ENCODE results near the gene PRPF31. TPM values are rescaled to one million over a fixed set of nuclear protein-coding genes. Genes with fewer than 3 reads are reported as not detected.

Gene PRPF31
- polyA plus RNA-seq, 1 of the 3 experiments (the other 2 are of a cell fraction): 81.0 TPM

DNA sequence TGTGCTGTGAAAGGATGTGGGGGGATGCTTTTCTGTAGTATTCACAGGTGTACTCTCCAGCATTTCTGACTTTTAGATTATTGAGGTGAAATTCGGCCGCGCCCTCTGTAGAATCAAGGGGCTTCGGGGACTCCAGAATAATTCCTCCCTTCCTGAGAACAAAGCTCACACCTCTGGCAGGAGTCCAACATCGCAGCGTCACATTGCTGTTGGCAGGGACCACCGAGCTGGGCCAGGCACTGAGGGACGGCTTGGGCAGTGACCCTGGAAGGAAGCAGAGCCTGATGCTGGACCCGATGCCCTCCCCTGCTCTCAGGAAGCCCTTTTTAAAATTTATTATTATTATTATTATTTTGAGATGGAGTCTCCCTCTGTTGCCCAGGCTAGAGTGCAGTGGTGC is 40.7 kb upstream of the PRPF31 start:
- Histone ChIP-seq H3K9me2 (no peaks in the 10 kb centered on the region), H2AFZ (ENCODE audit: low read depth) (no peak overlapping the region), H3K9ac (no peak overlapping the region), H3K36me3 (replicated peaks in 1 of 2; ENCODE audit: control insufficient read depth in 1 of 2, insufficient read depth in 2 of 2, low read length in 1 of 2) (no peaks in the 10 kb centered on the region), H3K79me2 (ENCODE audit: insufficient read depth) (no peaks in the 10 kb centered on the region), H3K27me3 (ENCODE audit: insufficient read depth) (peaks cover 66% of the 10 kb centered on the region; the same call in 1 of the 2 replicates), H3K4me3 (ENCODE audit: low read depth in 2 of 2, low read length in 1 of 2) (no peak overlapping the region), H3F3A (replicated peaks; ENCODE audit: insufficient read depth) (no peaks in the 10 kb centered on the region), H3K9me3 (no peaks in the 10 kb centered on the region), H3K4me1 (ENCODE audit: control insufficient read depth in 1 of 2, insufficient read depth in 2 of 2, low read depth in 1 of 2, low read length in 1 of 2) (no peaks in the 10 kb centered on the region), H3K27ac (ENCODE audit: low read depth in 2 of 2, low read length in 1 of 2) (no peak overlapping the region), H3K4me2 (no peak overlapping the region), H4K20me1 (ENCODE audit: insufficient read depth) (no peaks in the 10 kb centered on the region)
- ChIA-PET POLR2A (no interaction called here), CTCF (interaction anchor here (0.6 kb wide), 1 partner anchor 116 kb away, joined by 3 read pairs; no protein-coding TSS in a partner anchor)
- TF ChIP-seq ELF1 (IDR thresholded peaks at IDR 0.05): no peak
- TF ChIP-seq GATA2 (CRISPR knock-in tag; IDR thresholded peaks at IDR 0.05): no peak
- no peak for TF ChIP-seq EZH2phosphoT487 (IDR thresholded peaks at IDR 0.05; ENCODE audit: borderline replicate concordance, low read depth)
- DNase-seq: no peak
- 17% methylated on average over 9 of the region's 9 CpGs for WGBS (ENCODE audit: low lambda C conversion rate)

- 18% methylated on average over 5 of the region's 5 CpGs for WGBS (ENCODE audit: low lambda C conversion rate)
- H3K9me2 ChIP-seq: no peaks in the 10 kb centered on the region
- no peaks in the 10 kb centered on the region for H3F3A ChIP-seq (replicated peaks; ENCODE audit: insufficient read depth)
- TF ChIP-seq RAD21 (IDR thresholded peaks at IDR 0.05; ENCODE audit: low read length) (no peak), RCOR1 (IDR thresholded peaks at IDR 0.05; ENCODE audit: low read length) (no peak), USF2 (IDR thresholded peaks at IDR 0.05; ENCODE audit: borderline replicate concordance, low read depth, low read length) (no peak), TCF12 (IDR thresholded peaks at IDR 0.05) (no peak), POLR2AphosphoS5 (IDR thresholded peaks at IDR 0.05; ENCODE audit: low read depth, low read length) (no peak), FOXJ3 (CRISPR knock-in tag; IDR thresholded peaks at IDR 0.05) (no peak), JUND (IDR thresholded peaks at IDR 0.05) (no peak), GATA2 (CRISPR knock-in tag; IDR thresholded peaks at IDR 0.05) (no peak), RXRA (IDR thresholded peaks at IDR 0.05; ENCODE audit: borderline replicate concordance, low read depth) (no peak), ELF1 (IDR thresholded peaks at IDR 0.05) (no peak), CHD2 (IDR thresholded peaks at IDR 0.05; ENCODE audit: low read length, partially characterized antibody) (no peak), MXI1 (IDR thresholded peaks at IDR 0.05; ENCODE audit: low read depth, low read length) (no peak)
- TF ChIP-seq, protein P1, sequence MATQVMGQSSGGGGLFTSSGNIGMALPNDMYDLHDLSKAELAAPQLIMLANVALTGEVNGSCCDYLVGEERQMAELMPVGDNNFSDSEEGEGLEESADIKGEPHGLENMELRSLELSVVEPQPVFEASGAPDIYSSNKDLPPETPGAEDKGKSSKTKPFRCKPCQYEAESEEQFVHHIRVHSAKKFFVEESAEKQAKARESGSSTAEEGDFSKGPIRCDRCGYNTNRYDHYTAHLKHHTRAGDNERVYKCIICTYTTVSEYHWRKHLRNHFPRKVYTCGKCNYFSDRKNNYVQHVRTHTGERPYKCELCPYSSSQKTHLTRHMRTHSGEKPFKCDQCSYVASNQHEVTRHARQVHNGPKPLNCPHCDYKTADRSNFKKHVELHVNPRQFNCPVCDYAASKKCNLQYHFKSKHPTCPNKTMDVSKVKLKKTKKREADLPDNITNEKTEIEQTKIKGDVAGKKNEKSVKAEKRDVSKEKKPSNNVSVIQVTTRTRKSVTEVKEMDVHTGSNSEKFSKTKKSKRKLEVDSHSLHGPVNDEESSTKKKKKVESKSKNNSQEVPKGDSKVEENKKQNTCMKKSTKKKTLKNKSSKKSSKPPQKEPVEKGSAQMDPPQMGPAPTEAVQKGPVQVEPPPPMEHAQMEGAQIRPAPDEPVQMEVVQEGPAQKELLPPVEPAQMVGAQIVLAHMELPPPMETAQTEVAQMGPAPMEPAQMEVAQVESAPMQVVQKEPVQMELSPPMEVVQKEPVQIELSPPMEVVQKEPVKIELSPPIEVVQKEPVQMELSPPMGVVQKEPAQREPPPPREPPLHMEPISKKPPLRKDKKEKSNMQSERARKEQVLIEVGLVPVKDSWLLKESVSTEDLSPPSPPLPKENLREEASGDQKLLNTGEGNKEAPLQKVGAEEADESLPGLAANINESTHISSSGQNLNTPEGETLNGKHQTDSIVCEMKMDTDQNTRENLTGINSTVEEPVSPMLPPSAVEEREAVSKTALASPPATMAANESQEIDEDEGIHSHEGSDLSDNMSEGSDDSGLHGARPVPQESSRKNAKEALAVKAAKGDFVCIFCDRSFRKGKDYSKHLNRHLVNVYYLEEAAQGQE (IDR thresholded peaks at IDR 0.05; ENCODE audit: low read depth, low read length): no peak
- ChIA-PET CTCF (no interaction called here), POLR2A (no interaction called here)
- H3K9me3 ChIP-seq: no peaks in the 10 kb centered on the region
- no peaks in the 10 kb centered on the region for H4K20me1 ChIP-seq (ENCODE audit: insufficient read depth)
- no peak overlapping the region for H2AFZ ChIP-seq (ENCODE audit: low read depth)
- H3K27me3 ChIP-seq (ENCODE audit: insufficient read depth): peaks cover 50% of the 10 kb centered on the region; the same call in 1 of the 2 replicates
- no peak for DNase-seq
- H3K4me1 ChIP-seq (ENCODE audit: control insufficient read depth in 1 of 2, insufficient read depth in 2 of 2, low read depth in 1 of 2, low read length in 1 of 2): no peaks in the 10 kb centered on the region
- no peaks in the 10 kb centered on the region for H3K36me3 ChIP-seq (replicated peaks in 1 of 2; ENCODE audit: control insufficient read depth in 1 of 2, insufficient read depth in 2 of 2, low read length in 1 of 2)
- H3K9ac ChIP-seq: no peak overlapping the region
- no peaks in the 10 kb centered on the region for H3K79me2 ChIP-seq (ENCODE audit: insufficient read depth)
- no peak overlapping the region for H3K27ac ChIP-seq (ENCODE audit: low read depth in 2 of 2, low read length in 1 of 2)
- no peak overlapping the region for H3K4me2 ChIP-seq
- H3K4me3 ChIP-seq (ENCODE audit: low read depth in 2 of 2, low read length in 1 of 2): no peak overlapping the region
These were observed 38.2 kb upstream of the PRPF31 start for GRCh38 chr19:54077334-54077733.
